Measurements from ENCODE around the gene FAM20B. TPM values are rescaled to one million over a fixed set of nuclear protein-coding genes. Genes with fewer than 3 reads are reported as not detected.
"Not testable (repeated sequence)": the region's sequence is repeated elsewhere in the genome, so short reads cannot be mapped to it uniquely, and the experiment has no call there.

Gene FAM20B, protein sequence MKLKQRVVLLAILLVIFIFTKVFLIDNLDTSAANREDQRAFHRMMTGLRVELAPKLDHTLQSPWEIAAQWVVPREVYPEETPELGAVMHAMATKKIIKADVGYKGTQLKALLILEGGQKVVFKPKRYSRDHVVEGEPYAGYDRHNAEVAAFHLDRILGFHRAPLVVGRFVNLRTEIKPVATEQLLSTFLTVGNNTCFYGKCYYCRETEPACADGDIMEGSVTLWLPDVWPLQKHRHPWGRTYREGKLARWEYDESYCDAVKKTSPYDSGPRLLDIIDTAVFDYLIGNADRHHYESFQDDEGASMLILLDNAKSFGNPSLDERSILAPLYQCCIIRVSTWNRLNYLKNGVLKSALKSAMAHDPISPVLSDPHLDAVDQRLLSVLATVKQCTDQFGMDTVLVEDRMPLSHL
- total RNA-seq = 40.4 and 45.2 TPM in 2 replicates

DNA sequence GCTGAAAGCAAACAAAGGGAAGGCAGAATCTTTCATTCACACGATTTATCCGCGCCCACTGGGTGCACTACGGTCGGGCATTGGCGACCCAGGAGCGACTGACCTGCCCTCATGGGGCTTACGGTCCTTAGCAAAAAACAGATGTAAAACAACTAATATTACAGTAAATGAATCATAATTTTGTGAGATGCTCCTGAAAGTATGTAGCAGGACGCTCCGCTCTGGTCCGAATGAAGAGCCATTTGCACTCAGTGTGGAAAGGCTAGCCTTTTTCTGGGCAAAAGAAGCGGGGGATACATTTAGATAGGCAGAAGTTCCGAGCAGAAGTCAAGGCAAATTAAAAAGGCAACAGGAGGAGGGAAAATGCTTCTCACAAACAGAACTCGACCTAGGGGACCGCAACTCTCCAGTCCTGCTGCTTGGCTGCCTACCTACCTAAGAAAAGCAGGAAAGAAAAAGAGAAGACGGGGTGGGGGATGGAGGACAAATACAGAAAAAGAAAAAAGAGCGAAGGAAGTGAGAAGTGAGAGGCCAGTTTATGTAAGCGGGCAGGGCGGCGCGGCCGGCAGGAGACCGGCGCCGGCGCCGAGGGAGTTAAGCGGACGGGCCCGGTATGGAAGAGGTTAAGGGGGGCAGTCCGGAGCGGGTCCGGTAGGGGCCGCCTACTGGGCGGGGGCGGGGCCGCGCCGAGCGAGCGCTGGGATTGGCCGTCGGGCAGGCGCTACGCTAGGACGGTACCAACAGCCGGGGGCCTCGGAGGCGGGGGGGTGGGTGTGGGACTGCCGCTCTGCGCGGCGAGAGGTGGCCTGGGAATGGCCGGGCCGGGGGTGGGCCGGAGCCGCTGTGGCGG, at the start of gene FAM20B:
Gene FAM20B, plus strand, starts transcription at position 770 of the 850 bp plus-strand sequence. CDS start 17,954 bp downstream, outside the sequence.
- Mint-ChIP-seq H3K27ac (peak within 1 kb of the TSS; percentile 86), H3K4me3 (peak within 1 kb of the TSS; percentile 89)

GRCh38 chr1:178976541-178976940, 49.2 kb upstream of the FAM20B start:
- no peak for DNase-seq
- no peaks in the 10 kb centered on the region for H3K36me3 Mint-ChIP-seq (ENCODE audit: low read depth)
- H3K27me3 Mint-ChIP-seq = peaks cover 2% of the 10 kb centered on the region
- H3K27ac Mint-ChIP-seq = no peak overlapping the region
- H3K4me3 Mint-ChIP-seq = no peak overlapping the region
- H3K4me1 Mint-ChIP-seq = peaks cover 3% of the 10 kb centered on the region
- intact Hi-C loops (cut with micrococcal nuclease) = no loop called here
- H3K9me3 Mint-ChIP-seq = peaks cover 19% of the 10 kb centered on the region

More for the DNA sequence above, at the start of gene FAM20B:
- H3K4me1 Mint-ChIP-seq = peaks cover 37% of the 10 kb centered on the region
- H3K36me3 Mint-ChIP-seq (ENCODE audit: low read depth) = peaks cover 1% of the 10 kb centered on the region
- DNase-seq = peak; percentile 97
- H3K9me3 Mint-ChIP-seq = no peaks in the 10 kb centered on the region
- H3K27me3 Mint-ChIP-seq = peaks cover 17% of the 10 kb centered on the region
- intact Hi-C loops (cut with micrococcal nuclease) = loop anchor here (1.0 to 5.0 kb wide), 5 partner anchors 55 to 342 kb away; partner anchors contain the start of genes AXDND1 and RALGPS2

GRCh38 chr1:178986204-178986603, 39.5 kb upstream of the FAM20B start:
- Mint-ChIP-seq H3K4me1 (no peaks in the 10 kb centered on the region), H3K4me3 (no peak overlapping the region), H3K27me3 (peaks cover 2% of the 10 kb centered on the region), H3K9me3 (no peaks in the 10 kb centered on the region), H3K36me3 (ENCODE audit: low read depth) (no peaks in the 10 kb centered on the region), H3K27ac (no peak overlapping the region)
- no peak for DNase-seq
- intact Hi-C loops (cut with micrococcal nuclease) = no loop called here

- H3K4me3 Mint-ChIP-seq; H3K9me3 Mint-ChIP-seq; H3K27me3 Mint-ChIP-seq; H3K4me1 Mint-ChIP-seq; H3K36me3 Mint-ChIP-seq (ENCODE audit: low read depth); intact Hi-C loops (cut with micrococcal nuclease); H3K27ac Mint-ChIP-seq; DNase-seq: not testable (repeated sequence)
Observed at GRCh38 chr1:178988198-178988597, 37.5 kb upstream of the FAM20B start.

- no peak overlapping the region for H3K27ac Mint-ChIP-seq
- H3K4me3 Mint-ChIP-seq = no peak overlapping the region
- intact Hi-C loops (cut with micrococcal nuclease) = no loop called here
- DNase-seq = no peak
- H3K36me3 Mint-ChIP-seq (ENCODE audit: low read depth) = no peaks in the 10 kb centered on the region
- no peaks in the 10 kb centered on the region for H3K9me3 Mint-ChIP-seq
- H3K4me1 Mint-ChIP-seq = no peaks in the 10 kb centered on the region
- H3K27me3 Mint-ChIP-seq = no peaks in the 10 kb centered on the region
Observed at GRCh38 chr1:178993559-178993958, 32.1 kb upstream of the FAM20B start.

DNA sequence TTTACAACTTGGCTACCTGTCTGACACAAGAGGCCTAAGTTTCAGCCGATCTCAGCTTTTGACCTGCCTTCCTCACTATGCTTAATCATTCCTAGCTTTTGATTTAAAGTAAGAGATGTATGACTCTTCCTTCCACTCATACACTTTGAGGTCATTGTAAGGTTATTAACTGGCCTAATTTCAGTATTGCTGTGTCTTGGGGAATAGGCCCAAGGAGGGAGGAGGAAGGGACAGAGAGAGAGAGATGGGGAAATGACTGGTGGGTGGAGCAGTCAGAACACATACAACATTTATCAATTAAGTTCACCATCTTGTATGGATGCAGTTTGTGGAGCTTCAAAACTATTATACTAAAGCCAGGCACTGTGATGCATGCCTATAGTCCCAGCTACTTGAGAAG, 28.3 kb upstream of the FAM20B start:
- DNase-seq = no peak
- no peaks in the 10 kb centered on the region for H3K9me3 Mint-ChIP-seq
- no peaks in the 10 kb centered on the region for H3K4me1 Mint-ChIP-seq
- no peak overlapping the region for H3K27ac Mint-ChIP-seq
- no peaks in the 10 kb centered on the region for H3K36me3 Mint-ChIP-seq (ENCODE audit: low read depth)
- intact Hi-C loops (cut with micrococcal nuclease) = no loop called here
- no peaks in the 10 kb centered on the region for H3K27me3 Mint-ChIP-seq
- H3K4me3 Mint-ChIP-seq = no peak overlapping the region

- no peaks in the 10 kb centered on the region for H3K9me3 Mint-ChIP-seq
- H3K4me1 Mint-ChIP-seq = peaks cover 4% of the 10 kb centered on the region
- no peak overlapping the region for H3K4me3 Mint-ChIP-seq
- no peak overlapping the region for H3K27ac Mint-ChIP-seq
- DNase-seq = no peak
- no peaks in the 10 kb centered on the region for H3K36me3 Mint-ChIP-seq (ENCODE audit: low read depth)
- intact Hi-C loops (cut with micrococcal nuclease) = no loop called here
- H3K27me3 Mint-ChIP-seq = no peaks in the 10 kb centered on the region
Observed at GRCh38 chr1:178998295-178998694, 27.4 kb upstream of the FAM20B start.

- Mint-ChIP-seq H3K4me3 (no peak overlapping the region), H3K9me3 (no peaks in the 10 kb centered on the region), H3K27ac (no peak overlapping the region), H3K36me3 (ENCODE audit: low read depth) (no peaks in the 10 kb centered on the region), H3K4me1 (peaks cover 4% of the 10 kb centered on the region), H3K27me3 (no peaks in the 10 kb centered on the region)
- intact Hi-C loops (cut with micrococcal nuclease) = no loop called here
- DNase-seq = no peak
Observed at GRCh38 chr1:178999061-178999460, 26.6 kb upstream of the FAM20B start.

DNA sequence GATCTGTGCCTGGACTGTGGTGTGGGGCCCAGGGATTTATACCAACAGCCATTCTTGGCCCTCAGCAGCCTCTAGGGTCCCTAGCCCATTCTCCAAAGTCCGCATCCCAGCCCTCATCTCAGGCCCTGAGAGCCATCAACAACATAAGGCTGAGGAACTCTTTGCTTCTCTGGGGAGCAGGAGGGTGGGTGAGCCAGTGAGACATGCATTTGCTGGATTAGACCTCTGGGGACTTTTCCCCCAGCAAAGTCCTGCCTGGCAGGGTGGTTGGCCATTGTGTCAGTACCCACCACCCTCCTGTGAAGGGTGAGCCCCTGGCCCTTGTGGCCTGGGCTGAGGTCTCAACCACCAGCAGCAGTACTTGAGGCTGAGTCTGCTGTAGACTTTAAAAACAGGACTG, 24.2 kb upstream of the FAM20B start:
- Mint-ChIP-seq H3K4me3 (no peak overlapping the region), H3K27me3 (no peaks in the 10 kb centered on the region), H3K36me3 (ENCODE audit: low read depth) (no peaks in the 10 kb centered on the region), H3K27ac (no peak overlapping the region), H3K9me3 (no peaks in the 10 kb centered on the region), H3K4me1 (peaks cover 6% of the 10 kb centered on the region)
- intact Hi-C loops (cut with micrococcal nuclease) = loop anchor here (10.0 kb wide), 1 partner anchor 373 kb away; no protein-coding TSS in a partner anchor
- DNase-seq = peak; percentile 51

DNA sequence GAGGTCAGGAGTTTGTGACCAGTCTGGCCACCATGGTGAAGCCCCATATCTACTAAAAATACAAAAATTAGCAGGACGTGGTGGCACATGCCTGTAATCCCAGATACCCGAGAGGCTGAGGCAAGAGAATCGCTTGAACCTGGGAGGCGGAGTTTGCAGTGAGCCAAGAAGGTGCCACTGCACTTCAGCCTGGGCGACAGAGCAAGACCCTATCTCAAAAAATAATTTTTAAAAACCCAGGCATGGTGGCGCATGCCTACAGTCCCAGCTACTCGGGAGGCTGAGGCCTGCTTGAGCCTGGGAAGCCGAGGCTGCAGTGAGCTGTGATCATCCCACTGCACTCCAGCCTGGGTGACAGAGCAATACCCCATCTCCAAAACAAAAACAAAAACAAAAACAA, 23.6 kb upstream of the FAM20B start:
- not testable (repeated sequence) for H3K9me3 Mint-ChIP-seq; H3K4me1 Mint-ChIP-seq; H3K36me3 Mint-ChIP-seq (ENCODE audit: low read depth); H3K4me3 Mint-ChIP-seq; H3K27ac Mint-ChIP-seq; H3K27me3 Mint-ChIP-seq
- DNase-seq = peak; percentile 45
- intact Hi-C loops (cut with micrococcal nuclease) = loop anchor here (1.0 to 10.0 kb wide), 4 partner anchors 234 to 469 kb away; no protein-coding TSS in a partner anchor

GRCh38 chr1:179002552-179003345, 22.9 kb upstream of the FAM20B start:
- intact Hi-C loops (cut with micrococcal nuclease) = loop anchor here (1.0 to 10.0 kb wide), 4 partner anchors 234 to 470 kb away; no protein-coding TSS in a partner anchor
- DNase-seq = peak; percentile 90
- Mint-ChIP-seq H3K9me3 (no peaks in the 10 kb centered on the region), H3K4me1 (peaks cover 6% of the 10 kb centered on the region), H3K4me3 (no peak overlapping the region), H3K27ac (peak overlapping the region; percentile 21), H3K27me3 (no peaks in the 10 kb centered on the region), H3K36me3 (ENCODE audit: low read depth) (no peaks in the 10 kb centered on the region)

- intact Hi-C loops (cut with micrococcal nuclease) = loop anchor here (2.0 to 10.0 kb wide), 2 partner anchors 371 to 471 kb away; no protein-coding TSS in a partner anchor
- no peaks in the 10 kb centered on the region for H3K27me3 Mint-ChIP-seq
- no peak for DNase-seq
- H3K4me1 Mint-ChIP-seq = peaks cover 6% of the 10 kb centered on the region
- no peak overlapping the region for H3K4me3 Mint-ChIP-seq
- no peaks in the 10 kb centered on the region for H3K9me3 Mint-ChIP-seq
- no peaks in the 10 kb centered on the region for H3K36me3 Mint-ChIP-seq (ENCODE audit: low read depth)
- H3K27ac Mint-ChIP-seq = no peak overlapping the region
Observed at GRCh38 chr1:179003512-179004066, 22.1 kb upstream of the FAM20B start.

DNA sequence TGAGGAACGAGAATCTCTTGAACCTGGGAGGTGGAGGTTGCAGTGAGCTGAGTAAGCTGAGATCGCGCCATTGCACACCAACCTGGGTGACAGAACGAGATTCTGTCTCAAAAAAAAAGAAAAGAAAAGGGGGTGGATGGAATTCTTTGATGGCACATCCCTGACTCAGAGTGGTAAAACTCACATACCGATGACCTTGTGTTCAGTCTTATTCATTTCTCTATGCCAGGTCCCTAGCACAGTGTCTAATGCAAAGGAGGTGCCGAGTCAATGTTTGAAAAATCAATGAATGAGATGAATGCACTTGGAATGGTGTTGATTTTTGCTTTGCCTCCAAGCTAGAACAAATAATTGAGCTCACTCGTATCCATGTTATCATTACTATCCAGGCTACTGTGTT, 18.5 kb upstream of the FAM20B start:
- Mint-ChIP-seq H3K27ac (no peak overlapping the region), H3K9me3 (no peaks in the 10 kb centered on the region), H3K4me1 (peaks cover 8% of the 10 kb centered on the region), H3K27me3 (no peaks in the 10 kb centered on the region), H3K36me3 (ENCODE audit: low read depth) (no peaks in the 10 kb centered on the region), H3K4me3 (no peak overlapping the region)
- intact Hi-C loops (cut with micrococcal nuclease) = loop anchor here (10.0 kb wide), 1 partner anchor 368 kb away; no protein-coding TSS in a partner anchor
- DNase-seq = no peak

Data from activated CD4-positive, alpha-beta T cell treated with anti-CD3 and anti-CD28 coated beads, Interleukin-2, amount 10 ng/mL, durations not matched to agents 24 days and 14 days (primary cell).